Measurements from ENCODE around the gene SLC12A8. TPM values are rescaled to one million over a fixed set of nuclear protein-coding genes. Genes with fewer than 3 reads are reported as not detected.

SLC12A8 gene
- polyA plus RNA-seq, 1 of the 3 experiments (the other 2 are of a cell fraction) = 7.5 TPM

GRCh38 chr3:125058529-125058928 lies 154.0 kb downstream of the SLC12A8 start:
- no peaks in the 10 kb centered on the region for H3K9me3 ChIP-seq
- no peak for TF ChIP-seq RCOR1 (IDR thresholded peaks at IDR 0.05; ENCODE audit: low read length)
- no peak for TF ChIP-seq FOSL2 (IDR thresholded peaks at IDR 0.05; ENCODE audit: borderline replicate concordance, low read depth)
- TF ChIP-seq JUND (IDR thresholded peaks at IDR 0.05) = no peak
- TF ChIP-seq RXRA (IDR thresholded peaks at IDR 0.05; ENCODE audit: borderline replicate concordance, low read depth) = no peak
- TF ChIP-seq FOXJ3 (CRISPR knock-in tag; IDR thresholded peaks at IDR 0.05) = no peak
- TF ChIP-seq, protein P1, sequence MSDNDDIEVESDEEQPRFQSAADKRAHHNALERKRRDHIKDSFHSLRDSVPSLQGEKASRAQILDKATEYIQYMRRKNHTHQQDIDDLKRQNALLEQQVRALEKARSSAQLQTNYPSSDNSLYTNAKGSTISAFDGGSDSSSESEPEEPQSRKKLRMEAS (IDR thresholded peaks at IDR 0.05; ENCODE audit: low read depth) = no peak
- TF ChIP-seq EP300 (IDR thresholded peaks at IDR 0.05; ENCODE audit: borderline replicate concordance in 1 of 2, low read depth in 1 of 2, low read length in 1 of 2) = no peak
- TF ChIP-seq, protein P2, sequence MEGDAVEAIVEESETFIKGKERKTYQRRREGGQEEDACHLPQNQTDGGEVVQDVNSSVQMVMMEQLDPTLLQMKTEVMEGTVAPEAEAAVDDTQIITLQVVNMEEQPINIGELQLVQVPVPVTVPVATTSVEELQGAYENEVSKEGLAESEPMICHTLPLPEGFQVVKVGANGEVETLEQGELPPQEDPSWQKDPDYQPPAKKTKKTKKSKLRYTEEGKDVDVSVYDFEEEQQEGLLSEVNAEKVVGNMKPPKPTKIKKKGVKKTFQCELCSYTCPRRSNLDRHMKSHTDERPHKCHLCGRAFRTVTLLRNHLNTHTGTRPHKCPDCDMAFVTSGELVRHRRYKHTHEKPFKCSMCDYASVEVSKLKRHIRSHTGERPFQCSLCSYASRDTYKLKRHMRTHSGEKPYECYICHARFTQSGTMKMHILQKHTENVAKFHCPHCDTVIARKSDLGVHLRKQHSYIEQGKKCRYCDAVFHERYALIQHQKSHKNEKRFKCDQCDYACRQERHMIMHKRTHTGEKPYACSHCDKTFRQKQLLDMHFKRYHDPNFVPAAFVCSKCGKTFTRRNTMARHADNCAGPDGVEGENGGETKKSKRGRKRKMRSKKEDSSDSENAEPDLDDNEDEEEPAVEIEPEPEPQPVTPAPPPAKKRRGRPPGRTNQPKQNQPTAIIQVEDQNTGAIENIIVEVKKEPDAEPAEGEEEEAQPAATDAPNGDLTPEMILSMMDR (IDR thresholded peaks at IDR 0.05) = no peak
- no peak for TF ChIP-seq FOXM1 (IDR thresholded peaks at IDR 0.05; ENCODE audit: low read depth)
- no peak for TF ChIP-seq GATA2 (CRISPR knock-in tag; IDR thresholded peaks at IDR 0.05)
- H4K20me1 ChIP-seq (ENCODE audit: insufficient read depth) = no peaks in the 10 kb centered on the region
- H3K36me3 ChIP-seq (replicated peaks in 1 of 2; ENCODE audit: control insufficient read depth in 1 of 2, insufficient read depth in 2 of 2, low read length in 1 of 2) = no peaks in the 10 kb centered on the region
- no peaks in the 10 kb centered on the region for H3K27me3 ChIP-seq (ENCODE audit: insufficient read depth)
- no peak overlapping the region for H3K27ac ChIP-seq (ENCODE audit: low read depth in 2 of 2, low read length in 1 of 2)
- no peak overlapping the region for H2AFZ ChIP-seq (ENCODE audit: low read depth)
- no peak for DNase-seq
- no peak overlapping the region for H3K4me2 ChIP-seq
- WGBS (ENCODE audit: low lambda C conversion rate) = 96% methylated on average over 2 of the region's 3 CpGs
- no peaks in the 10 kb centered on the region for H3K9me2 ChIP-seq
- peaks cover 21% of the 10 kb centered on the region for H3K79me2 ChIP-seq (ENCODE audit: insufficient read depth)
- peaks cover 24% of the 10 kb centered on the region for H3F3A ChIP-seq (replicated peaks; ENCODE audit: insufficient read depth)
- POLR2A ChIA-PET = no interaction called here
- CTCF ChIA-PET = no interaction called here
- no peak overlapping the region for H3K4me3 ChIP-seq (ENCODE audit: low read depth in 2 of 2, low read length in 1 of 2)
- no peak overlapping the region for H3K9ac ChIP-seq
- peaks cover 19 to 24% of the 10 kb centered on the region in 2 experiments for H3K4me1 ChIP-seq (ENCODE audit: control insufficient read depth in 1 of 2, insufficient read depth in 2 of 2, low read depth in 1 of 2, low read length in 1 of 2)

- WGBS (ENCODE audit: low lambda C conversion rate) = 56% methylated on average over 3 of the region's 3 CpGs
- Histone ChIP-seq H3K9me3 (no peaks in the 10 kb centered on the region), H4K20me1 (ENCODE audit: insufficient read depth) (0 out of 2 replicates have a peak, but pooled peaks cover 7% of the 10 kb centered on the region), H3K4me3 (ENCODE audit: low read depth in 2 of 2, low read length in 1 of 2) (no peak overlapping the region), H3K9ac (no peak overlapping the region), H3K36me3 (replicated peaks in 1 of 2; ENCODE audit: control insufficient read depth in 1 of 2, insufficient read depth in 2 of 2, low read length in 1 of 2) (no peaks in the 10 kb centered on the region), H3K9me2 (no peaks in the 10 kb centered on the region), H3K79me2 (ENCODE audit: insufficient read depth) (peaks cover 29% of the 10 kb centered on the region), H3F3A (replicated peaks; ENCODE audit: insufficient read depth) (peaks cover 27% of the 10 kb centered on the region), H3K27ac (ENCODE audit: low read depth in 2 of 2, low read length in 1 of 2) (peak overlapping the region in 1 of 2 experiments; percentile 66; a peak in 2 of 4 replicates), H3K4me1 (ENCODE audit: control insufficient read depth in 1 of 2, insufficient read depth in 2 of 2, low read depth in 1 of 2, low read length in 1 of 2) (peaks cover 21 to 29% of the 10 kb centered on the region in 2 experiments), H3K4me2 (peak overlapping the region; percentile 74; the same call in 1 of the 2 replicates), H3K27me3 (ENCODE audit: insufficient read depth) (no peaks in the 10 kb centered on the region), H2AFZ (ENCODE audit: low read depth) (no peak overlapping the region)
- CTCF ChIA-PET = no interaction called here
- POLR2A ChIA-PET = no interaction called here
- DNase-seq = no peak
- TF ChIP-seq, protein P1 (IDR thresholded peaks at IDR 0.05; ENCODE audit: low read depth) = peak; percentile 29; the same call in 1 of the 2 replicates
- TF ChIP-seq, protein P3, sequence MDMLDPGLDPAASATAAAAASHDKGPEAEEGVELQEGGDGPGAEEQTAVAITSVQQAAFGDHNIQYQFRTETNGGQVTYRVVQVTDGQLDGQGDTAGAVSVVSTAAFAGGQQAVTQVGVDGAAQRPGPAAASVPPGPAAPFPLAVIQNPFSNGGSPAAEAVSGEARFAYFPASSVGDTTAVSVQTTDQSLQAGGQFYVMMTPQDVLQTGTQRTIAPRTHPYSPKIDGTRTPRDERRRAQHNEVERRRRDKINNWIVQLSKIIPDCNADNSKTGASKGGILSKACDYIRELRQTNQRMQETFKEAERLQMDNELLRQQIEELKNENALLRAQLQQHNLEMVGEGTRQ (IDR thresholded peaks at IDR 0.05; ENCODE audit: borderline replicate concordance, low read depth, low read length) = no peak
- TF ChIP-seq, protein P4, sequence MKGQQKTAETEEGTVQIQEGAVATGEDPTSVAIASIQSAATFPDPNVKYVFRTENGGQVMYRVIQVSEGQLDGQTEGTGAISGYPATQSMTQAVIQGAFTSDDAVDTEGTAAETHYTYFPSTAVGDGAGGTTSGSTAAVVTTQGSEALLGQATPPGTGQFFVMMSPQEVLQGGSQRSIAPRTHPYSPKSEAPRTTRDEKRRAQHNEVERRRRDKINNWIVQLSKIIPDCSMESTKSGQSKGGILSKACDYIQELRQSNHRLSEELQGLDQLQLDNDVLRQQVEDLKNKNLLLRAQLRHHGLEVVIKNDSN (IDR thresholded peaks at IDR 0.05; ENCODE audit: borderline replicate concordance, low read depth) = no peak
- no peak for TF ChIP-seq RCOR1 (IDR thresholded peaks at IDR 0.05; ENCODE audit: low read length)
- TF ChIP-seq ELF1 (IDR thresholded peaks at IDR 0.05) = no peak
- TF ChIP-seq NFIC (IDR thresholded peaks at IDR 0.05; ENCODE audit: borderline replicate concordance) = peak; percentile 78
- TF ChIP-seq EZH2phosphoT487 (IDR thresholded peaks at IDR 0.05; ENCODE audit: borderline replicate concordance, low read depth) = no peak
- no peak for TF ChIP-seq YY1 (IDR thresholded peaks at IDR 0.05; ENCODE audit: low read depth)
- peak; percentile 46; the same call in 1 of the 2 replicates for TF ChIP-seq POLR2AphosphoS5 (IDR thresholded peaks at IDR 0.05; ENCODE audit: low read depth, low read length)
- TF ChIP-seq, protein P5, sequence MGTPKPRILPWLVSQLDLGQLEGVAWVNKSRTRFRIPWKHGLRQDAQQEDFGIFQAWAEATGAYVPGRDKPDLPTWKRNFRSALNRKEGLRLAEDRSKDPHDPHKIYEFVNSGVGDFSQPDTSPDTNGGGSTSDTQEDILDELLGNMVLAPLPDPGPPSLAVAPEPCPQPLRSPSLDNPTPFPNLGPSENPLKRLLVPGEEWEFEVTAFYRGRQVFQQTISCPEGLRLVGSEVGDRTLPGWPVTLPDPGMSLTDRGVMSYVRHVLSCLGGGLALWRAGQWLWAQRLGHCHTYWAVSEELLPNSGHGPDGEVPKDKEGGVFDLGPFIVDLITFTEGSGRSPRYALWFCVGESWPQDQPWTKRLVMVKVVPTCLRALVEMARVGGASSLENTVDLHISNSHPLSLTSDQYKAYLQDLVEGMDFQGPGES (IDR thresholded peaks at IDR 0.05; ENCODE audit: low read depth, low read length) = no peak
- peak; percentile 74 for TF ChIP-seq TCF12 (IDR thresholded peaks at IDR 0.05)
- no peak for TF ChIP-seq CHD2 (IDR thresholded peaks at IDR 0.05; ENCODE audit: low read length, partially characterized antibody)
- TF ChIP-seq, protein P6, sequence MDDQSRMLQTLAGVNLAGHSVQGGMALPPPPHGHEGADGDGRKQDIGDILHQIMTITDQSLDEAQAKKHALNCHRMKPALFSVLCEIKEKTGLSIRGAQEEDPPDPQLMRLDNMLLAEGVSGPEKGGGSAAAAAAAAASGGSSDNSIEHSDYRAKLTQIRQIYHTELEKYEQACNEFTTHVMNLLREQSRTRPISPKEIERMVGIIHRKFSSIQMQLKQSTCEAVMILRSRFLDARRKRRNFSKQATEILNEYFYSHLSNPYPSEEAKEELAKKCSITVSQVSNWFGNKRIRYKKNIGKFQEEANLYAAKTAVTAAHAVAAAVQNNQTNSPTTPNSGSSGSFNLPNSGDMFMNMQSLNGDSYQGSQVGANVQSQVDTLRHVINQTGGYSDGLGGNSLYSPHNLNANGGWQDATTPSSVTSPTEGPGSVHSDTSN (IDR thresholded peaks at IDR 0.05) = no peak; the same call in 1 of the 2 replicates
- TF ChIP-seq FOSL2 (IDR thresholded peaks at IDR 0.05; ENCODE audit: borderline replicate concordance, low read depth) = peak; percentile 97
- peak; percentile 91 for TF ChIP-seq JUND (IDR thresholded peaks at IDR 0.05)
- TF ChIP-seq RXRA (IDR thresholded peaks at IDR 0.05; ENCODE audit: borderline replicate concordance, low read depth) = no peak
Observed at GRCh38 chr3:125057186-125057850, 155.2 kb downstream of the SLC12A8 start.

All from SK-N-SH (cell line).